Stimulated activated CD8-positive, alpha-beta memory T cell treated with anti-CD3 and anti-CD28 coated beads, Interleukin-7, amount 100 ng/mL, for 1 hour (primary cell): Measurements from ENCODE around the gene SERGEF.

Experiments
- DNase-seq, 2 donors: peaks; one replicate each; pipeline ENCODE4 v3.0.0-alpha.2; 2020; ENCODE audit warnings: low read depth in 2 of 2

SERGEF gene

GRCh38 chr11:17786824-17787525, 225.9 kb downstream of the SERGEF start:
- DNase-seq: no peak

DNA sequence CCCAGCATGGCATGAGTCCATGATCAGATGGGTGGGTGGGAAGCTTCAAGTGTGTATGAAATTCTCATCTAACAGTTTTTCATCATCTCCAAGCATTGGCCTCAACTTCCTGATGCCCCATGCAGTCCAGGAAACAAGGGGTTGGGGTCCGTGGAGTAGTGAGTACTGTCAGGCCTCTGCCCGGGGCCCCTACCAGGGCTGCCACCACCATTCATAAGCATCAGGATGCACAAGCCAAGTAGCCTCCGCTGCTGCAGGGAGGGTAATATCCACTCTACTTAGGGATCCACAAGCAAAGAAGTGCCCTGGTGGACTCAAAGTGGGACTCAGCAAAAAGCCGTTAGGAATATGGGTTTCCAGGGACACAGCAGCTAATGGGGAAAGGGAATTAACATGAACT, 229.0 kb downstream of the SERGEF start:
- DNase-seq: no peak

DNA sequence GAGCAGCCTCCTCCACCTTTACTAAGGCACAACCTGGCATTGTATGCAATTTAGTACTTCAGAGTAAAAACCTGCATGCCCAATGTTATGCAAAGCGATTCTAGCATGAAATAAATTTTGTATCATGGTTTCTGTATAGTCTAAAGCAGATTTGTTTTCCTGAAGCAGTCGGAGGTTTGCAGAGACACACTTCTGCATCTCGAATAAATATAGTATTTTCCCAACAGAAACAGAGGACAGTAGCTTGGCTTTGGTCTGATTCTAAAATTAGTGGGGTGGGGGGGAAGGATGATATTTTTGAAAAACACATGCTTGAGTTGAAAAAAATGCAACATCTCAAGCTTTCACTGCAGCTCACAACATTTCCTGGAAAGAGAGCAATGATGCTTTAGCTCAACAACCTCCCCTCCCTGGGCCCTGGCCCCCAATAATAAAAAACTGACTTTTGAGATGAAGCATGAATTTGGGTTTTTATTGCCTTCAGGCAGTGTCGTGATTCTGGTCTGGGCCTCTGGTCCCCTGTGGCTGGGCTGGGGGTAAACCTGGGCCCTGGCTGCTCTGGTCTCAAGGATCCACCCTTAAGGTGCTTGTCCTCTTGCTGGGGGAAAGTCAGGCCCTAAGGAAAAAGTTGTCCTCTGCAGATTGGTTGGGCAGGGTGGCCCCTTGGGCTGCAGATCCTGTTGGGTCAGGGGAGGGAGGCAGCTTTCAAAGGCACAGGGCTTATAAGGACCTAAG, 230.1 kb downstream of the SERGEF start:
- no peak for DNase-seq

GRCh38 chr11:17782145-17782544, 230.7 kb downstream of the SERGEF start:
- DNase-seq: no peak

- no peak for DNase-seq
Observed at GRCh38 chr11:17781626-17782025, 231.2 kb downstream of the SERGEF start.

DNA sequence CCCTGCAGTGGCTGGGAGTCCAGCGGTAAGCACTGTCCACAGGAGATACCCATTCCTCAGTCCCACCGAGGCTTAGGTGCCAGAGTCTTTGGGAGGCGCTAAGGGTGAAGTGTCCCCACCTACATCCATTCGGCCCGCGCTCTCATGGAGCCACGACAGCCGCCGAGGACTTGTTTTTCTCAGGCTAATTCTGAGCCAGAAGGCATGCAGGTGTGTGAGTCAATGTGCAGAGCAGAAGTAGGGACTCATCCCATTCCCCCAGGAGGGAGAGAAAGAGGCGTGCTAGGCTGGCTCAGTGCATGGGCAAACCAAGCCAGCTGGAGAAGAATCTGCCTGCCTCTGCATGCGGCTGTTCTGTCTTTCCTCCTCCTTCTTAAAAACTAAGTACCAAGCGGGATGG, 231.6 kb downstream of the SERGEF start:
- DNase-seq: no peak

- DNase-seq: no peak
Observed at GRCh38 chr11:17780668-17781067, 232.2 kb downstream of the SERGEF start.

GRCh38 chr11:17779861-17780594, 232.8 kb downstream of the SERGEF start:
- DNase-seq: no peak

GRCh38 chr11:17778956-17779860, 233.6 kb downstream of the SERGEF start:
- DNase-seq: no peak

DNA sequence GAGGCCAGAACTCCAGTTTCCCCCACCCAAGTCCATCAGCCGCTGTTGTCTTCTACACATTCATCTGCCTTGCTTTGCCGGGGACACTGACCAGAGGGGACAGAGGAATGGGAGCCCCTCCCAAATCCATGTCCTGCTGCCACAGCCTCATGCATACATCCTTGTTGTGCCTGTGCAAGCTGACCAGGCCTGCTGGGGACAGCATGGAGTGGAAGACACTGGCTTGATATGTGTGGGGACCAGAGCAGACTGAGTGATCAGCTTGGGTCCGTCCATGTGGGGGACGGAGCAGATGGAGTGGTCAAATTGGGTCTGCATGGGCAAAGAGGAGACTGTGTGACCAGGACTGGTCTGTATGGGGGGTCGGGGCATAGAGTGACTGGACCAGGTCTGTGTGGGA, 234.5 kb downstream of the SERGEF start:
- DNase-seq: no peak

DNA sequence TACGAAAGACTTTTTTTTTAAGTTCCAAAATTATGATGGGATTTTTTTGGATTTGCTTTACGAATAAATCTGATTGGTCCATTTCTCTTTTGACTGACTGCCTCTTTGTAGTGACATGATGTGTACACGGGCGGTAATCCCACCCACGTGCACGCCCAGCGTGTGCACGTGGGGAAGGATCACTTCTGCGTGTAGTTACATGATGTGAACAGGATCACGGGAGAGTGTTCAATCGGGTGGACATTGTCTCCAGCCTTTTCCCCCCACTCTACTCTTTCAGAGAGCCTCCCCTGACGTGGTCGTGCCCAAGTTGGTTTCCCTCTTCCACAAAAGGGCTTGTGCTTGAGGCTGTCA, 235.1 kb downstream of the SERGEF start:
- DNase-seq: no peak

GRCh38 chr11:17777086-17777737, 235.6 kb downstream of the SERGEF start:
- DNase-seq: no peak

DNA sequence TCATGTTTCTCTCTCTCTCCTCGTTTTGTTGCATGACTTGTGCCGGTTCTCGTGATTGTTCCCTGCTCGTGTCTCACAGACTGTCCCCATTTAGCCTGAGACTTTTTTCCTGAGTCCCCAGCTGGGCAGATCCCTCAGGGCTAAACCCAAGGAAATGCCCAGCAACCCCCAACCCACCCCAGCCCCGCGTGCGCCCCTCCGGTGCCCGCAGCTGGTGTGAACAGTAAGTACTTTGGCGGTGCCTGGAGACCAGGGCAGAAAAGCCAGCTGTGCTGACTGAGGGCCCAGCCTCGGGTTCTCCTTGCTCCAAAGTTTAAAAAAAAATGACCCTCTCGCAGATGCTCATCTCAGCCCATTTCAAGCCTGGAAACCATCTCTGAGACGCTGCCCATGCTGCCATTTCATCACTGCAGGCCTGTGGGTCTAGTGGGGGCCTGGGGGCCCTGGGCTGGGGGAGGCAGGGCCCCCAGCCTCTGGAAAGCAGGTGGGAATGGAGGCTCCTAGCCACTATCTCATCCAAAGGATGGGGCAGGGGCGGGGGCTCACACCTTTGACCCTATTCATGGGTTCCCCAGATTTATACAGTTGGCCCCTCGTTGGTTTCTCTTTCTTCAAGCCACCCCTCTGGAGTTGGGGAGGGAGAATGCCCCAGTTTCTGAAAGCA, 236.5 kb downstream of the SERGEF start:
- DNase-seq: no peak

DNA sequence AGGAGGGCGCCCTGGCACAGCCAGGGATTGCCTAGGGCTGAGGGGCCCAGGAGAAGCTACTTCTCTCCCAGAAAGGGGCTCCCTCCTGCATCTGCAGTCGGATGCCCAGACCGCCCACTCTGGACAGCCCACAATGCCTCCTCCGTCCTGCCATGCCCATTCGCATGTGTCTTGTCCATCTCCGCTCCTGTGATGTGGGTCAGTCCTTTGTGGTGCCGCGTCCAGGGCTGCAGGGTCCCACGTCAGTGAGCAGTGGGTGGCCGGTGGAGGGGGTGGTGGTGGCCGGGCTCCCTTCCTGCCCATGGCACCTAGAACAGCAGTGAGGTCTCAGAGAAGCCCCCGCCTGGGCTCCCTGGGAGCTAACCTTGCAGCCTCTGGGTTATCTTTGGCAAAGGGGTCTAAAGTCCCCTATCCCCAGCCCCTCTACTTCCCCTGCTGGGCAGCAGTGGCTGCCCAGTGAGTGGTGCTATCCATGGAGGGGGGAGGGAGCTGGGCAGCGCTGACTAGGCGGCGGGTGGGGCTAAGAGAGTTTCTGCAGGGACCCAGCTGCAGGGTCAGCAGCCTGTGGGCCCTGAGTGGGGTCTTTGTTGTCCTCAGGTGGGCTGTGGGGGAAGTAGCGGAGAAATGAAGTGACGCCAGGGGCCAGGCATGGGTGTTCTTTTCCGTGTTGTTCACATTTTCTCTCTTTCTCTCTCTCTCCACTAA, 237.2 kb downstream of the SERGEF start:
- DNase-seq: no peak

GRCh38 chr11:17775035-17775348, 237.9 kb downstream of the SERGEF start:
- no peak for DNase-seq

- DNase-seq: no peak
Observed at GRCh38 chr11:17774232-17775034, 238.4 kb downstream of the SERGEF start.

- DNase-seq: no peak
Observed at GRCh38 chr11:17773674-17774073, 239.2 kb downstream of the SERGEF start.

DNA sequence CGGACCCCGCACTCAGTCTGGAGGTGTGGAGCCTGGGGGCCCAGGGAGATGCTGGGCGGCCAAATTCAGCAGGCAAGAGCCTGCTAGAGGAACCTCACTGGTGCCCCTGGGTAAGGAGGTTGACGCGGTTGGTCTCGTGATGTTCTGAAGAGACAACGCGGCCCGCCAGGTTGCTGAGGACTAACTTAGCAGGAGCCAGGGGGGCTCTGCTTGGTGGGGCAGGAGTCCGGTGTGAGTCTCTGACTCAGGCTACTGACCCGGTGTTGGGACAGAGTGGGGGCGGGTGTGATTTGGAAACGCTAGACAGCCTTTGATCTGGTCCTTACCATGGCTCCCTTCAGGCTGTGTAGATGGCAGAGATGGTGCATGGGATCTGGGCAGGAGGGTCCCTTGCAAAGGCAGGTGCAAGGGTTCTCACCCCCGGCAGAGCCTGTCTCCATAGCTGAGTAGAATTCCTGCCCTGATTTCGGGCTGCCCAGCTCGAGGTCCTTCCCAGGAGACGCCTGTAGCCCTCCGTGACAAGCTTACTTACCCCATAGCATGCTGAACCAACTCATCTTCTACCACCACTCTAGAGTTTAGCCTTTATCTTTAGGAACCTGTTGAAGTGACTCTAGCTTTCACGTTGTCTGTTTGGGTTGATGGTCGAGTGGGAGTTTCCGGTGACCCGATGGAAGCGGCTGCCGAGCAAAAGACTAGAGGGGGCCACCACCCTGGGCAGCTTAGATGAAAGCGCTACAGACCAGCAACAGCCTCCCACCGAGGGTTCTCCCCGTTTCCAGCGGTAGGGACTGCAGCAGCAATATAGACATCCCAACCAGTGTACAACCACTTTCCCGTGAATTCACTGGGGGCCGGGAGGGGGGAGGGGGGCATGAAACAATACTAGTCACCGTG, 239.9 kb downstream of the SERGEF start:
- DNase-seq: no peak
